Measurements from ENCODE around the gene ASCL1. TPM values are rescaled to one million over a fixed set of nuclear protein-coding genes. Genes with fewer than 3 reads are reported as not detected.

Gene ASCL1
- total RNA-seq, 1 experiment from 2014 or later, result not detected

DNA sequence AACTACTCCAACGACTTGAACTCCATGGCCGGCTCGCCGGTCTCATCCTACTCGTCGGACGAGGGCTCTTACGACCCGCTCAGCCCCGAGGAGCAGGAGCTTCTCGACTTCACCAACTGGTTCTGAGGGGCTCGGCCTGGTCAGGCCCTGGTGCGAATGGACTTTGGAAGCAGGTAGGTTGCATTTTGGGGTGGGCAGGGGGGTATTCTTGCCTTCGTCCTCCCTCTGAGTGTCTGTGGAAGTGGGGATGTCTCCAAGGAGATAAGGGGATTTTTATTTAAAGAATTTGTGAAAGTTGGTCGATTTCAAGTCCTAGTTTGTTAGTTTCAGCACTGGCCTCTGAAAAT is 1.3 kb downstream of the ASCL1 start:
- H4K20me1 ChIP-seq (ENCODE audit: insufficient read depth), result no peaks in the 10 kb centered on the region
- H3K9me3 ChIP-seq (ENCODE audit: insufficient read depth, low read depth), result no peaks in the 10 kb centered on the region
- H3K27ac ChIP-seq, result no peak overlapping the region
- TF ChIP-seq, protein P1, sequence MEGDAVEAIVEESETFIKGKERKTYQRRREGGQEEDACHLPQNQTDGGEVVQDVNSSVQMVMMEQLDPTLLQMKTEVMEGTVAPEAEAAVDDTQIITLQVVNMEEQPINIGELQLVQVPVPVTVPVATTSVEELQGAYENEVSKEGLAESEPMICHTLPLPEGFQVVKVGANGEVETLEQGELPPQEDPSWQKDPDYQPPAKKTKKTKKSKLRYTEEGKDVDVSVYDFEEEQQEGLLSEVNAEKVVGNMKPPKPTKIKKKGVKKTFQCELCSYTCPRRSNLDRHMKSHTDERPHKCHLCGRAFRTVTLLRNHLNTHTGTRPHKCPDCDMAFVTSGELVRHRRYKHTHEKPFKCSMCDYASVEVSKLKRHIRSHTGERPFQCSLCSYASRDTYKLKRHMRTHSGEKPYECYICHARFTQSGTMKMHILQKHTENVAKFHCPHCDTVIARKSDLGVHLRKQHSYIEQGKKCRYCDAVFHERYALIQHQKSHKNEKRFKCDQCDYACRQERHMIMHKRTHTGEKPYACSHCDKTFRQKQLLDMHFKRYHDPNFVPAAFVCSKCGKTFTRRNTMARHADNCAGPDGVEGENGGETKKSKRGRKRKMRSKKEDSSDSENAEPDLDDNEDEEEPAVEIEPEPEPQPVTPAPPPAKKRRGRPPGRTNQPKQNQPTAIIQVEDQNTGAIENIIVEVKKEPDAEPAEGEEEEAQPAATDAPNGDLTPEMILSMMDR (conservative IDR thresholded peaks at IDR 0.05), result no peak
- no peak for TF ChIP-seq EZH2 (IDR thresholded peaks at IDR 0.05; ENCODE audit: low read depth)
- H3K79me2 ChIP-seq (ENCODE audit: low read depth), result no peaks in the 10 kb centered on the region
- H3K4me1 ChIP-seq (replicated peaks; ENCODE audit: insufficient read depth), result no peaks in the 10 kb centered on the region
- no peak overlapping the region for H3K4me2 ChIP-seq
- DNase-seq, result no peak
- no peaks in the 10 kb centered on the region for H3K36me3 ChIP-seq (ENCODE audit: low read depth)
- BruUV-seq (replicated peaks), result no TSS peak
- intact Hi-C loops (cut with micrococcal nuclease; ENCODE audit: unreplicated experiment), result no loop called here
- CTCF ChIA-PET, result no interaction called here
- H3K4me3 ChIP-seq, result no peak overlapping the region
- no peaks in the 10 kb centered on the region for H3F3A ChIP-seq (ENCODE audit: insufficient read depth, low read depth)
- H3K27me3 ChIP-seq (ENCODE audit: insufficient read depth, low read depth), result peaks cover 47% of the 10 kb centered on the region
- POLR2A ChIA-PET (ENCODE audit: unreplicated experiment), result no interaction called here
- H2AFZ ChIP-seq, result no peak overlapping the region
- no peaks in the 10 kb centered on the region for H3K9me2 ChIP-seq (ENCODE audit: insufficient read depth)

DNA sequence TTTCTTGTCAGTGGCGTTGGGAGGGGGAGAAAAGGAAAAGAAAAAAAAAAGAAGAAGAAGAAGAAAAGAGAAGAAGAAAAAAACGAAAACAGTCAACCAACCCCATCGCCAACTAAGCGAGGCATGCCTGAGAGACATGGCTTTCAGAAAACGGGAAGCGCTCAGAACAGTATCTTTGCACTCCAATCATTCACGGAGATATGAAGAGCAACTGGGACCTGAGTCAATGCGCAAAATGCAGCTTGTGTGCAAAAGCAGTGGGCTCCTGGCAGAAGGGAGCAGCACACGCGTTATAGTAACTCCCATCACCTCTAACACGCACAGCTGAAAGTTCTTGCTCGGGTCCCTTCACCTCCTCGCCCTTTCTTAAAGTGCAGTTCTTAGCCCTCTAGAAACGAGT is 1.9 kb downstream of the ASCL1 start:
- intact Hi-C loops (cut with micrococcal nuclease; ENCODE audit: unreplicated experiment), result no loop called here
- Histone ChIP-seq H3K27ac (no peak overlapping the region), H3K4me3 (no peak overlapping the region), H2AFZ (no peak overlapping the region), H3K9me3 (ENCODE audit: insufficient read depth, low read depth) (no peaks in the 10 kb centered on the region), H3K9me2 (ENCODE audit: insufficient read depth) (no peaks in the 10 kb centered on the region), H3K36me3 (ENCODE audit: low read depth) (no peaks in the 10 kb centered on the region), H3K4me1 (replicated peaks; ENCODE audit: insufficient read depth) (no peaks in the 10 kb centered on the region), H3F3A (ENCODE audit: insufficient read depth, low read depth) (no peaks in the 10 kb centered on the region), H3K27me3 (ENCODE audit: insufficient read depth, low read depth) (peaks cover 51% of the 10 kb centered on the region), H3K4me2 (no peak overlapping the region), H3K79me2 (ENCODE audit: low read depth) (no peaks in the 10 kb centered on the region), H4K20me1 (ENCODE audit: insufficient read depth) (no peaks in the 10 kb centered on the region)
- ChIA-PET POLR2A (ENCODE audit: unreplicated experiment) (no interaction called here), CTCF (no interaction called here)
- BruUV-seq (replicated peaks), result no TSS peak
- TF ChIP-seq, protein P1 (conservative IDR thresholded peaks at IDR 0.05), result no peak
- TF ChIP-seq EZH2 (IDR thresholded peaks at IDR 0.05; ENCODE audit: low read depth), result no peak
- no peak for DNase-seq

DNA sequence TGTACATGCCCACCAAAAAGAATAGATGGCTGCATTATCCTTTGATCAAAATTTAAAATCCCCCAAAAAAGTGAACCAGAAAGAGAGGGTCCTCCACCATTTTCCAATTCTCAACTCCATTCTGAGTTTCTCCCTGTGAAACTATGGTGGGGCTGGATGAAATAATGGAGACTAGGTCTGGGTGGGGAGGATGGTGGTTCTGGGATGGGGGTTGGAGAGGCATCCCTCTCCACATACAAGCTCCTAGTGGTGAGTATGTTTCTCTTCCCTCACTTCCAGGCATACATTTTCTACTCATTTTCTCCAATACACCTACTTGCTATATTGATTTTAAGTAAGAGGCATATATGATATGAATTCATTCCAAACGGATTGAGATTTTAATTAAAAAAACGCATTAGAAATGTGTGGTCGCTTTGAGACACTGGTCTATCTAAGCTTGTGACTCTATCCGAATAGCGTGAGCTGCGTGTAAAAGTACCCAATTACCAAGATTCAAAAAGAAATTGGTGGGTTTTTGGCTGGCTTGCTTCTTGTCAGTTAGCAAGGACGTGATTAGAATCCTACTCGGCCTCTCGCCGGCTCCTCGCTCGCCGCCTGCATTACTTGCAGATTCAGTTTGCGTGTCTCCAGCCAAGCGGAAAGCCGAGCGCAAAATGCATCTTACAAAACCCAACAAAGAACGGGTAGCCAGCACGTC is 3.4 kb downstream of the ASCL1 start:
- no peak for DNase-seq
- no peak overlapping the region for H3K4me2 ChIP-seq
- POLR2A ChIA-PET (ENCODE audit: unreplicated experiment), result no interaction called here
- H3F3A ChIP-seq (ENCODE audit: insufficient read depth, low read depth), result no peaks in the 10 kb centered on the region
- H4K20me1 ChIP-seq (ENCODE audit: insufficient read depth), result no peaks in the 10 kb centered on the region
- no peaks in the 10 kb centered on the region for H3K4me1 ChIP-seq (replicated peaks; ENCODE audit: insufficient read depth)
- peaks cover 48% of the 10 kb centered on the region for H3K27me3 ChIP-seq (ENCODE audit: insufficient read depth, low read depth)
- no peak overlapping the region for H2AFZ ChIP-seq
- no peaks in the 10 kb centered on the region for H3K9me3 ChIP-seq (ENCODE audit: insufficient read depth, low read depth)
- TF ChIP-seq, protein P1 (conservative IDR thresholded peaks at IDR 0.05), result no peak
- no peak for TF ChIP-seq EZH2 (IDR thresholded peaks at IDR 0.05; ENCODE audit: low read depth)
- CTCF ChIA-PET, result no interaction called here
- H3K4me3 ChIP-seq, result no peak overlapping the region
- no TSS peak for BruUV-seq (replicated peaks)
- no peaks in the 10 kb centered on the region for H3K79me2 ChIP-seq (ENCODE audit: low read depth)
- H3K9me2 ChIP-seq (ENCODE audit: insufficient read depth), result no peaks in the 10 kb centered on the region
- H3K36me3 ChIP-seq (ENCODE audit: low read depth), result no peaks in the 10 kb centered on the region
- no peak overlapping the region for H3K27ac ChIP-seq
- intact Hi-C loops (cut with micrococcal nuclease; ENCODE audit: unreplicated experiment), result no loop called here

Measured in PC-9 (cell line).